ENCODE measurements around the gene DVL3. TPM values are rescaled to one million over a fixed set of nuclear protein-coding genes. Genes with fewer than 3 reads are reported as not detected.

The DVL3 gene
- total RNA-seq, 2 experiments from 2014 or later = 30.0 to 31.7 TPM

GRCh38 chr3:184132945-184133344 lies 22.2 kb upstream of the DVL3 start:
- peaks cover 6% of the 10 kb centered on the region for H3K36me3 ChIP-seq (ENCODE audit: insufficient read depth, low read length)
- no peak for DNase-seq
- POLR2A ChIA-PET = no interaction called here
- ATAC-seq (ENCODE audit: poor library complexity) = no peak
- peak overlapping the region; percentile 99 for H3K4me3 Mint-ChIP-seq
- peak overlapping the region; percentile 34 for H3K27ac Mint-ChIP-seq
- no peak overlapping the region for H3K4me3 ChIP-seq (ENCODE audit: low read length)
- H3K27me3 Mint-ChIP-seq = no peaks in the 10 kb centered on the region
- TF ChIP-seq CTCF (IDR thresholded peaks at IDR 0.05) = no peak
- no peaks in the 10 kb centered on the region for H3K9me3 Mint-ChIP-seq
- peaks cover 38% of the 10 kb centered on the region for H3K36me3 Mint-ChIP-seq (ENCODE audit: low read depth)
- peaks cover 48% of the 10 kb centered on the region for H3K4me1 Mint-ChIP-seq (ENCODE audit: low read depth)
- intact Hi-C loops (cut with DNase I, micrococcal nuclease) = no loop called here
- no peaks in the 10 kb centered on the region for H3K9me3 ChIP-seq (ENCODE audit: control insufficient read depth in 1 of 2, insufficient read depth in 1 of 2, low read length in 2 of 2)
- no peaks in the 10 kb centered on the region for H3K27me3 ChIP-seq (ENCODE audit: control insufficient read depth in 1 of 2, insufficient read depth in 2 of 2, low read length in 2 of 2)
- CTCF ChIA-PET = interaction anchor here (1.8 to 1.9 kb wide), 2 partner anchors 117 to 248 kb away, joined by 3 to 6 read pairs; partner anchors contain the start of gene PARL
- peaks cover 29% of the 10 kb centered on the region for H3K4me1 ChIP-seq (ENCODE audit: insufficient read depth, low read length)
- H3K27ac ChIP-seq (ENCODE audit: low read depth in 1 of 2, low read length in 2 of 2) = no peak overlapping the region

- Histone ChIP-seq H3K4me1 (ENCODE audit: insufficient read depth, low read length) (peaks cover 29% of the 10 kb centered on the region), H3K36me3 (ENCODE audit: insufficient read depth, low read length) (peaks cover 12% of the 10 kb centered on the region), H3K27ac (ENCODE audit: low read depth in 1 of 2, low read length in 2 of 2) (peak overlapping the region in 1 of 2 donors; percentile 76), H3K4me3 (ENCODE audit: low read length) (peak overlapping the region; percentile 99), H3K27me3 (ENCODE audit: control insufficient read depth in 1 of 2, insufficient read depth in 2 of 2, low read length in 2 of 2) (no peaks in the 10 kb centered on the region), H3K9me3 (ENCODE audit: control insufficient read depth in 1 of 2, insufficient read depth in 1 of 2, low read length in 2 of 2) (no peaks in the 10 kb centered on the region)
- H3K4me1 Mint-ChIP-seq (ENCODE audit: low read depth) = peaks cover 50% of the 10 kb centered on the region
- peak overlapping the region; percentile 97 for H3K27ac Mint-ChIP-seq
- H3K9me3 Mint-ChIP-seq = no peaks in the 10 kb centered on the region
- no peak for TF ChIP-seq CTCF (IDR thresholded peaks at IDR 0.05)
- H3K36me3 Mint-ChIP-seq (ENCODE audit: low read depth) = peaks cover 41% of the 10 kb centered on the region
- H3K4me3 Mint-ChIP-seq = peak overlapping the region; percentile 99
- DNase-seq = peak in 10 of 14 experiments; percentile 22 to 66 (median 36)
- H3K27me3 Mint-ChIP-seq = no peaks in the 10 kb centered on the region
- POLR2A ChIA-PET = interaction anchor here (0.6 to 3.2 kb wide), 11 partner anchors 11 to 250 kb away, joined by 3 to 18 read pairs (median 5); partner anchors contain the start of genes ABCC5, ABCF3, AP2M1 and DVL3
- intact Hi-C loops (cut with DNase I, micrococcal nuclease) = loop anchor here in 1 of 2 experiments (2.0 kb wide), 2 partner anchors 39 to 115 kb away; partner anchors contain the start of genes ALG3 and EEF1AKMT4
- peak; percentile 18 for ATAC-seq (ENCODE audit: poor library complexity)
- CTCF ChIA-PET = interaction anchor here (0.6 to 1.9 kb wide), 3 partner anchors 25 to 249 kb away, joined by 3 to 6 read pairs (median 4); partner anchors contain the start of gene PARL
Measured at GRCh38 chr3:184133840-184134745, 21.1 kb upstream of the DVL3 start.

- Histone ChIP-seq H3K27ac (ENCODE audit: low read depth in 1 of 2, low read length in 2 of 2) (peak overlapping the region; percentile 71 to 76), H3K4me1 (ENCODE audit: insufficient read depth, low read length) (peaks cover 29% of the 10 kb centered on the region), H3K4me3 (ENCODE audit: low read length) (peak overlapping the region; percentile 99), H3K36me3 (ENCODE audit: insufficient read depth, low read length) (peaks cover 14% of the 10 kb centered on the region), H3K9me3 (ENCODE audit: control insufficient read depth in 1 of 2, insufficient read depth in 1 of 2, low read length in 2 of 2) (no peaks in the 10 kb centered on the region), H3K27me3 (ENCODE audit: control insufficient read depth in 1 of 2, insufficient read depth in 2 of 2, low read length in 2 of 2) (no peaks in the 10 kb centered on the region)
- DNase-seq = peak in 1 of 14 experiments; percentile 8
- ChIA-PET CTCF (interaction anchor here (0.7 to 1.5 kb wide), 5 partner anchors 11 to 250 kb away, joined by 3 to 5 read pairs (median 4); partner anchors contain the start of genes DVL3 and PARL), POLR2A (interaction anchor here (0.6 to 3.2 kb wide), 12 partner anchors 10 to 250 kb away, joined by 3 to 18 read pairs (median 4); partner anchors contain the start of genes ABCC5, ABCF3, AP2M1 and DVL3)
- Mint-ChIP-seq H3K4me1 (ENCODE audit: low read depth) (peaks cover 50% of the 10 kb centered on the region), H3K27ac (peak overlapping the region; percentile 97), H3K27me3 (no peaks in the 10 kb centered on the region), H3K36me3 (ENCODE audit: low read depth) (peaks cover 41% of the 10 kb centered on the region), H3K9me3 (no peaks in the 10 kb centered on the region), H3K4me3 (peak overlapping the region; percentile 99)
- TF ChIP-seq CTCF (IDR thresholded peaks at IDR 0.05) = no peak
- peak; percentile 36 for ATAC-seq (ENCODE audit: poor library complexity)
- intact Hi-C loops (cut with DNase I, micrococcal nuclease) = loop anchor here (2.0 to 5.0 kb wide), 6 partner anchors 38 to 252 kb away; partner anchors contain the start of genes ABCF3 (in 2 of the 2), ABCC5 (in 1 of the 2), ALG3 (in 1 of the 2) and EEF1AKMT4 (in 1 of the 2)
Measured at GRCh38 chr3:184134746-184135148, 20.4 kb upstream of the DVL3 start.

Measured in CD4-positive, alpha-beta T cell (primary cell).